Fibroblast of mammary gland (primary cell): Measurements from ENCODE around the gene SPTB.

Source experiments
- DNase-seq: peaks from one replicate; pipeline ENCODE4 v3.0.0-alpha.2; 2010; ENCODE audit warnings: low read depth
- H3K4me3 ChIP-seq: 2 replicates; pipeline ENCODE4 v1.5.1; 2011; ENCODE audit warnings: low read depth, mild to moderate bottlenecking, low read length, moderate library complexity; ENCODE audit not compliant: control insufficient read depth
- TF ChIP-seq, protein P1 (sequence below): conservative IDR thresholded peaks from 2 replicates; pipeline ENCODE4 v1.5.1; 2011; ENCODE audit warnings: low read depth, low read length, inconsistent platforms; ENCODE audit not compliant: control insufficient read depth, insufficient read depth

The SPTB gene

DNA sequence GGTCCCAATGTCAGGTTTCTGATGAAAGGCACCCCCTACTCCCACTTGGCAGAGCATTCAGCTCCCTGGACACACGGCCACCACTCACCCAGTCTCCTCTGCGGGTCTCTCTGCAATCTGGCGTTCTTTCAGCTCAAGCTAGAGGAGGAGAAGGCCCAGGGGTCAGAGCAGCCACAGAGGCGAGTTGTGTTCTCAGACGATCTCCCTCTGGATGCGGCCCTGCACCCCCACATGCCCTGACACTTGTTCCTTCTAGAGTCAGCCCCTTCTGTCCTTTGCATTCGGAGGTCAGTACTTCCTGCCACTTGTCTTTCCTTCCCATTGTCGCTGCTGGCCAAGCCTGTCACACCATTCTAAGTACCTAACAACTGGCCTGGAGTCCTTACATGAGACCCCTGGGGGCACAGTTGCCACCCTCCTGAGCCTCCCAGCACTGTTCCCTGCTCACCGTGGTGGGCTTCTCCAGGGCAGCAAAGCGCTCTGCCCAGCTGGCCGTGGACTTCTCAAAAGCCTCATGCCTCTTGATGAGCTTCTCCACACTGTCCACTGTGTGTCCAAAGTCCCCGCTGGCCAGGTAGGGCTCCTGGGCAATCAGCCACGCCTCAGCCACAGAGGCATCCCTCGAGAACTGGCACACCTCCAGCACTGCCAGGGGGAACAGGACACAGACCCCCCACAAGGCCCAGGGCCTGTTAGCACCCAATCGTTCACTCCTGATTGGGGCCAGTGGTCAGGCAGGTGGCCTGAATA lies 112.3 kb downstream of the SPTB start:
- no peak overlapping the region for H3K4me3 ChIP-seq
- DNase-seq, result no peak
- TF ChIP-seq, protein P1, sequence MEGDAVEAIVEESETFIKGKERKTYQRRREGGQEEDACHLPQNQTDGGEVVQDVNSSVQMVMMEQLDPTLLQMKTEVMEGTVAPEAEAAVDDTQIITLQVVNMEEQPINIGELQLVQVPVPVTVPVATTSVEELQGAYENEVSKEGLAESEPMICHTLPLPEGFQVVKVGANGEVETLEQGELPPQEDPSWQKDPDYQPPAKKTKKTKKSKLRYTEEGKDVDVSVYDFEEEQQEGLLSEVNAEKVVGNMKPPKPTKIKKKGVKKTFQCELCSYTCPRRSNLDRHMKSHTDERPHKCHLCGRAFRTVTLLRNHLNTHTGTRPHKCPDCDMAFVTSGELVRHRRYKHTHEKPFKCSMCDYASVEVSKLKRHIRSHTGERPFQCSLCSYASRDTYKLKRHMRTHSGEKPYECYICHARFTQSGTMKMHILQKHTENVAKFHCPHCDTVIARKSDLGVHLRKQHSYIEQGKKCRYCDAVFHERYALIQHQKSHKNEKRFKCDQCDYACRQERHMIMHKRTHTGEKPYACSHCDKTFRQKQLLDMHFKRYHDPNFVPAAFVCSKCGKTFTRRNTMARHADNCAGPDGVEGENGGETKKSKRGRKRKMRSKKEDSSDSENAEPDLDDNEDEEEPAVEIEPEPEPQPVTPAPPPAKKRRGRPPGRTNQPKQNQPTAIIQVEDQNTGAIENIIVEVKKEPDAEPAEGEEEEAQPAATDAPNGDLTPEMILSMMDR, result no peak

DNA sequence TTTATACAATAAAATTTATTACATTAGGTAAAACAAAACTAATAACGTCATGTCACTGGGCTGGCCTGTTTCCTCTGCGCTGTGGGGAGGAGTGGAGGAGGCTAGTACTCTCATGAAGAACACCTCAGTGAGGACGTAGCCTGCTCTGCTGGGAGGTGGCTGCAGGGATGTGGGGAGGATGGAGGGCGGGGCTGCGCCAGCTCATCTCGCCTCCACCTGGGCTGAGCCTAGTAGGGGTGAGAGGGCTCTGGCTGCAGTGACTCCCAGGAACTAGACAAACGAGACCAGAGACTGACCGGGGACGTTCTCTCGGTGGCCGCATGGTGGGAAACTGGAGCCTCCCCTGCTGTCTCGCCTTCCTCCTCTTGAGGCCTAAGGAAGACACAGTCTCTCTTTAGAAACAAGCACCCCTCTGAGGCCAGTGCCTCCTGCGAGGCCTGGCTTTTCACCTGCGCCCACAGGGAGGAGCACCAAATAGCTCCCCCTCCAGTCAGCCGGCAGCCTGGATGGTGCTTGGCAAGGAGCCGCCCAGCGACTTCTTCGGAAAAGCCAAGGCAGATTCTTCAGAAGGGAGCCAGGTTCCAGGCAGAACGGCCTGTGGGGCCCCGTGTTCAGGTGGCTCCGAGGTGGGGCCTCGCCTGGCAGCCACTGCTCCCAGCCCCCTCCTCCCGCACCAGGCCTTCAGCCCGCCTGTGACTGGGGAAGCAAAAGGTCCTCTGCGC lies 113.1 kb downstream of the SPTB start:
- no peak overlapping the region for H3K4me3 ChIP-seq
- DNase-seq, result no peak
- TF ChIP-seq, protein P1, result no peak

DNA sequence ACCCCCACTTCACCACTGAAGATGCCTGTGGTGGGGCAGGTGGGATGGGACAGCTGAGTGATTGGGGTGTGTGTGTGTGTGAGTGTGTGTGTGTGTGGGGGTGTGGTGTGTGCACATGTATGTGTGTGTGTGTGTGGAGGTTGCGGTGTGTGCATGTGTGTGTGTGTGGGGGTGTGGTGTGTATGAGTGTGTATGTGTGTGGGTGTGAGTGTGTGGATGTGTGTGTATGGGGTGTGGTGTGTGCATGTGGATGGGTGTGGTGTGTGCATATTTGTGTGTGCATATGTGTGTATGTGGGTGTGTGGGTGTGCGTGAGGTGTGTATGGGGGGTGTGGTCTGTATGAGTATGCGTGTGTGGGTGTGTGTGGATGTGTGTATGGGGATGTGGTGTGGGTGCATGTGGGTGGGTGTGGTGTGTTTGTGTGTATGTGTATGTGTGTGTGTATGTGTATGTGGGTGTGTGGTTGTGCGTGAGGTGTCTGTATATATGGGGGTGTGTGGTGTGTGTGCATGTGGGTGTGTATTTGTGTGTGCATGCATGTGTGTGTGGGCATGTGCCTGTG lies 113.9 kb downstream of the SPTB start:
- H3K4me3 ChIP-seq, result no peak overlapping the region
- TF ChIP-seq, protein P1, result no peak
- no peak for DNase-seq

DNA sequence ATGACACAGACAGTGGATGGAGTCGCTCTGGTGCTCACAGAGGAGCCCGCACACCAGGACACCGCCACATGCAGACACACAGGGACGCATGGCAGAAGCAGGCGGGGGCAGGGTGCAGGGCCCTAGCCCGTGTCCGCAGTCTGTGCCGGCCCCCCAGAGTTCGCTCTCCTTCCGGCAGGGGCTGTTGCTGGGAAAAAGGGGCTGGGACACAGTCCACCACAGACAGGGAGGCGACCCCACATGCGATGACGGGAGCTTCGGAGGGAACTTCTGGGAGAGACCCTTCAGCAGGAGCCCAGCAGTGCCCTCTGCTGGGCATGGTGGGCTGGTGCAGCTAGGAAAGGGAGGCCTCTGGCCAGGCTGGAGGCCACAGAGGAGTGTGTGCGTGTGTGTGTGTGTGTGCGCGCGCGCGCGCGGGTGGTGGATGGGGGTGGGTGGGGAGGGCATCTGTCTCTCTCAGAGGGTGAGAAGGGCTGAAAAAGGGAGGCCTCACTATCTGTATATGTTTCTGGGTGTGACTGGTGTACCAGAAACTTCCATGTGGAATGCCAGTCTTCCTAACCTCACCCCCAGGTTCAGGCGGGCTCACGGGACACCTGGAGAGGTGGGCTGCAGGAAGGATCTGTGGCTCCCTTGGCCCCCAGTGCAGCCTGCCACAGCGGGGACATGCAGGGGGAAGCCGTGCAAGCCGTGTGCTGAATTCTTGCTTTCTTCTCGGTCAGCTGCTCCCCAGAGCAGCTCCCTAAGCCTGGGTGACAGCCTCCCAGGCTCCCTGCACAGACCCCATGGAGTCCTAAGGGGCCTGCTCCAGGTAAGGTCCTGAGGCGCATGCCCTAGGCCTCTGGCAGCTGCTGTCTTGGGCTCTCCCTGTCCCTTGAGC lies 114.8 kb downstream of the SPTB start:
- TF ChIP-seq, protein P1, result peak; percentile 87
- H3K4me3 ChIP-seq, result no peak overlapping the region
- peak; percentile 65 for DNase-seq

DNA sequence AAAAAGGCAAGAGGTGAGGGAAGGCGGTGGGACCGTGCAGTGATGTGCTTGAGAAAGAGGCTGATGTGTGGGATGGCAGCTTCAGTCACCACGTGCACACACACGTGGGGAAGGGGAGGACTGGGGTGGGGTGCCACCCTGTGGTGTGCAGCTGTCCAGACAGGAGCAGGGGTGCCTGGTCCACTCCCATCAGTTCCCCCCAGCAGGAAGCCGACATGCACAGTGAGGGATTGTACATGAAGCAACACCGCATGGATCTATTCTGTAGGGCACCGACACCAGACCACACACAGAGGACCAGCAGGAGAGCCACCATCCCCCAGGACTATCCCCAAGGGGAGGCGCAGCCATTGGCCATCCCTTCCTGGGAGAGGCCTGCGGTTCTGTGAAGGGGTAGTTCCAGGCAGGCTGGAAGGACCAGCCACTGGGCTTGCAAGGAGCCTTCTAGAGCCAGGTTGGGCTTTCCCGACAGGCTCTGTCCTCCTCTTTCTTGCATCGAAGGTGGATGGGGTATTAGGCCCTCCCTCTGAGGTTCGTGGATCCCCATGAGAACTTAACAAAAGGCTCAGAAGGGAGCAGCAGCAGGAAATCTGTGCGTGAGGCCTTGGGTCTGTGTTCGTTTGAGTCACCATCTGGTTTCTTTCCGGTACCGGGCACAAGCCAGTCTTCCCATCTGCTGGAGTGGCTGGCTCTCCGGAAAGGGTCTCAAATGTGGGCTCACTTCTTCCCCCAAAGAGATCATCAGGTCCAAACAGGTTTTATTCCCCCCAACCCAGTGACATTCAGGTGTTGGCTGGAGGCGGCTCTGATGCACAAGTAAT lies 115.7 kb downstream of the SPTB start:
- no peak overlapping the region for H3K4me3 ChIP-seq
- no peak for DNase-seq
- TF ChIP-seq, protein P1, result no peak

DNA sequence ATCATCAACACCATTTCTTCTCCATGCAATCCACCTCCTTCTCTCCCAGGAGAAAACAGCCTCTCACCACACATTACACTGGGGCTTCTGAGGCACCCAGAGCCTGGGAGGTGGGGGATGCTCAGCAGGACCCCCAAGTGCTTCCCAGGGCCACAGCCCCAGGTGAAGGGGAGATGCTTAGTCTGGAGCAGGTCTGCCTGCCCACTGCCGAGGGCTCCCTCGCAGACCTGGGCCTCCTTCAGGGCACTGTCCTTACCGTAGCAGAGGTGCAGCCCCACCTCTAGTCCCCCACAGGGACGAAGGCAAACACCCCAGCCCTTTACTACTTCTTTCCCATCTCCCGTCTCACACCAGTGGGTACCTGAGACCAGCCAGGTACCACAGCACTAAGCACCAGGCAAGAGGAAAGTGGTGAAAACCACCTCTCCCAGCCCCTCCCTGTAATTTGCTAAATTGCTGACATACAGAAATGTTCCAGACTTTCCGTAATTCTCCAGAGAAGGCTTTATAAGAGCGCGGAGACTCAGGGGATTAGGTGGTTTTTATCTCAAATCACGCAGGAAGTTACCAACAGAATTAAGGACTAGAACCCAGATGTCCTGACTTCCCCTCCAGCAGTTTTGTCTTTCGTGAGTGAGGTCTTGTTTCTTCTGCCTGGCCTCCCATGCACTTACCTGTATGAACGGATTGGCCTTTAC lies 116.5 kb downstream of the SPTB start:
- no peak overlapping the region for H3K4me3 ChIP-seq
- TF ChIP-seq, protein P1, result no peak
- DNase-seq, result no peak
